Left lobe of liver (tissue), 2 donors: Measurements from ENCODE around the gene NKAIN2. TPM values are rescaled to one million over a fixed set of nuclear protein-coding genes. Genes with fewer than 3 reads are reported as not detected.
"Not testable (repeated sequence)": the region's sequence is repeated elsewhere in the genome, so short reads cannot be mapped to it uniquely, and the experiment has no call there.

Source experiments
- ATAC-seq: fragments of 200-7000 bp; cut with Tn5 transposase; one replicate; pipeline ENCODE4 v1.9.1; 2020; ENCODE audit warnings: mild to moderate bottlenecking, moderate library complexity
- DNase-seq: peaks from one replicate; pipeline ENCODE4 v3.0.0-alpha.2; 2020; ENCODE audit warnings: low spot score
- total RNA-seq: library from RNA; stranded (reverse); gene quantifications from one replicate; pipeline ENCODE4 v1.2.1, GENCODE V29; 2021
- donor health status: DM: no; HTN: no; CAD: no; lungs with moderate emphysema.
- donor health status: DM: no; HTN: yes; CAD: no.

NKAIN2 gene
- total RNA-seq, 1 donor from 2014 or later: not detected

DNA sequence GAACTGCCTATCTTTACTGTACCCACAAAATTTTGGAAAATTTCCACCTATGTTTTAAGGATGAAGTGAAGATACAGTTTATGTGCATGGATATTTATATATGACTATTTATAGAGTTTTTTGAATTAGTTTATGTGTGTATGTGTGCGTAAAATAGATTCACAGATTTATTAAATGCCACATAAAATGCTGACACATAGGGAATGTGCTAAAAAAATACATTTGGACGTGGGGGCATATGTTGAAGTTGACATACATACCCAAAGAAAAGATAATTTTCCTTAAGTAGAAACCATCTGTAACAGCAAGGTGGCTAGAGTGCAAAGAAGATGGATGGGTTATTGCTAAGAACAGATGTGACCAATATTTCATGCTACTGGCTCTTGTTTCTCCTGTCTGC is 856.5 kb downstream of the NKAIN2 start:
- no peak for ATAC-seq
- DNase-seq: no peak

DNA sequence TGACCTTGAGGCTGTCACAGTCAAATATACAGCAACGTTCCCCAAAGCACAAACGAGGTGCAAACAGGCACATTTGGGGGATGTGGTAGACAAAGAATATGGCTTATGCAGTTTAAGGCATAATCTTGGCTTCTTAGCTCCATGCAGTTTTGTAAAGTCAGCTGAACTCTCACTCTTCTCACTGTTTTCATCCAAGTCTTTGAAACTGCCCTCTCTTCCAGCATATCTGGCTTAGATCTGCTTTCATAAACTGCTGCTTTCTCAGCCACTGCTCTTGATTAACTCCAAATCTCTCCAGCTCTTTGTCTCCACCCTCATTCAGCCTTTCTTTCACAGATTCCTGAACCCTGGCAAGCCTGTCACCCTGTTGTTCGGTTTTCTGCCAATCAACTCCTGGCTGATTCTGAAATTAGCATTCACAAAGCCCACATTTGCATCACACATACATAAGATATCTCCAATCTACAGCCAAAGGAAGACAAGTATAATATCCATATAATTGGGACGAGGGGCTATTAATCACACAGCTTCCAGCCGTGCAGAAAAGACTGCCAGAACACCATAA is 857.5 kb downstream of the NKAIN2 start:
- no peak for DNase-seq

GRCh38 chr6:124668028-124668427 is 864.4 kb downstream of the NKAIN2 start:
- ATAC-seq (no peak), DNase-seq (no peak)

More for the DNA sequence above, 857.5 kb downstream of the NKAIN2 start:
- ATAC-seq: no peak

DNA sequence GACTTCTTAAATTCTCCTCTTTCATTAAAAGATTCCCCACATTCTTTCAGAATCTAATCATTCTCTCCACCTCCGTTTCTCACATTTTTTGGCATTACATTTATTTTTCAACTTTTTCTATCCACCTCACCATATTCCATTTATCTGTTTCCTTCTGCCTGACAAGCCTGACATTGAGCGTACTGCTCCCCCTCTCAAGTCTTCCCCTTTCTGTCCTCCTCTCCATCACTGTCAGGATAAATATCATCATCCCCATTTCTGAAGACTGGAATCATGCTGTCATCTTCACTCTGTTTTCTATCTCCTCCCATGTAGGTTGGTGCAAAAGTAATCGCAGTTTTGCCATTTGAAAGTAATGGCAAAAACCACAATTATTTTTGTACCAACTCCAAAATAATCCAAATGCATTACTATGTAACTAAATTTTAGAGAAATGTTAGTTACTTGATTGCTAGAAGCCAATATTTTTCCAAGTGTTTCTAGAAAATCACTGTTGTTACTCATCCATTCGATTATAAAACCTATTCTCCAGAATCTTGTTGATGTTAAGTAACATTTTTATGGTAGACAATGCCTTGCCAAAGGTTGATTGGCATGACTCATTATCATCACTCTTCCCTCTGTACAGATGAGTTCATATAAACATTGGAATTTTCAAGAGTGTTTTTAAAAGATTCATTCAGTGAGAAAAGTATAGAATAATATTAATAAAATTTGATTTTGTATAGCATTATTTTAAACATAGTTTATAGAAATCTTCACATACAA is 866.2 kb downstream of the NKAIN2 start:
- DNase-seq: no peak
- ATAC-seq: no peak

DNA sequence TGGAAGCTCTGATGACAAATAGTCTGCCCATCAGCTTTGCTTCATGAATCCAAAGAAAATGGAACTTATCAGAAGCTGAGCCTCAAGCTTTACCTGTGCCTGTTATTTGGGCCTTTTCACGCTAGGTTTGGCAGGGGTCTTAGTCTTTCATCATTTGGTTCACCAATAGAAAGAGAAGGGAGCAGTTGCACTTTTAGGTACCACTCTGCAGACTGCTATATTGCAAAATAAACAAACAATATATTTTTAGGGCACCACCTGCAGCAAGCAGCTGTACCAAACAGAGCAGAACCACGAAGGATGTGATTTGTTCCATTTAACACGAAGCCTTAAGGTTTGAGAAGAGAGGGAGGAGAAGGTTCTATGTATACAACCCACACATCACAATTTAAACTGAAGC is 867.1 kb downstream of the NKAIN2 start:
- DNase-seq: no peak
- no peak for ATAC-seq

DNA sequence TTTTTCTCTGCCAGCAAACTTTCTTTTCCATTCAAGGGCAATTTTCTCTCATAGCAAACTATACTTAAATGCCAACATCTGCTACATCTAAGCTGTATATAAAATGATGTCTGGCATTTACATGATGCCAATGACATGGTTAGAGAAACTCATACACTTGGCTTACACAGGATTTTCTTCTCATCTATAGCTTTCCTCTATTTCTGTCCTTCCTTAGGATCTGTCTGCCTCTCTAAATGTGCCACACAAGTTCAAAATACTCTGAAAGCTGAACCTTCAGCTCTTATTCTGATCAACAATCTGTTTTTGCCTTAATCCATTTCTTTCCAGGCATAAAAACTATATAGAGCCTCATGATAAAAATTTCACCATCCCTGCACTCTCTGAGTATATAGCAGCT is 867.7 kb downstream of the NKAIN2 start:
- ATAC-seq: no peak

GRCh38 chr6:124674042-124674441 is 870.4 kb downstream of the NKAIN2 start:
- DNase-seq (no peak), ATAC-seq (no peak)

More for the DNA sequence above, 867.7 kb downstream of the NKAIN2 start:
- no peak for DNase-seq

DNA sequence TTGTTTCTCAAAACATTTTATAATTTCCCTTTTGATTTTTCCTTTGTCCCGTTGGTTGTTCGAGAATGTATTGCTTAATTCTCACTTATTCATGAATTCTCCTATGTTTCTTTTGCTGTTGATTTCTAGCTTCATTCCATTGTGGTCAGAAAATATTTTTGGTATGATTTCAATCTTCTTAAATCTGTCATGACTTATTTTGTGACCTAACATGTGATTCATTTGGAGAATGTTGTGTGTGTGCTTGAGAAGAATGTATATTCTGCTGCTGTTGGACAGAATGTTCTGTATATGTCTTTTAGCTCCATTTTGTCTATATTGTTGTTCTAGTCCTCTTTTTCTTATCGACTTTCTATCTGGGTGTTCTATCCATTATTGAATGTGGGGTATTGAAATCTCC is 872.4 kb downstream of the NKAIN2 start:
- no peak for ATAC-seq
- no peak for DNase-seq

- no peak for DNase-seq
- ATAC-seq: no peak
Observed at GRCh38 chr6:124677874-124678273, 874.2 kb downstream of the NKAIN2 start.

DNA sequence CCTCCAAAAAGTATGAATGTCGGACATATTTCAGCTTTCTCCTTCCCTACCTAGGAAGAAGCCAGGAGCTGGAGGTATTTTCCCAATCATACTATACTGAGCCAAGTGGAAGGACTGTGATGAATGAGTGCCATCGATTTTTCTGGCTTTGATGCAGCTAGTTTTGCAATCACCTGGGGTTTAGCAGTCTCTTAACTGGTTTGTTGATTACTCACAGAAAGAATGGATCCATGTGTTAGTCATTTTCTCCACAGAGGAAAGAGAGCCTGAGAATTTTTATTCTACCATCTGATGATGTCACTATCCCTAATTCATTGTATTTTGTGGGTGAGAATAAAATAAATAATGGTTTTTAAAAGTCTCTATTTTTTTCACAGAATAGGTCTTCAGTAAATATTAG is 875.7 kb downstream of the NKAIN2 start:
- DNase-seq (no peak), ATAC-seq (no peak)

DNA sequence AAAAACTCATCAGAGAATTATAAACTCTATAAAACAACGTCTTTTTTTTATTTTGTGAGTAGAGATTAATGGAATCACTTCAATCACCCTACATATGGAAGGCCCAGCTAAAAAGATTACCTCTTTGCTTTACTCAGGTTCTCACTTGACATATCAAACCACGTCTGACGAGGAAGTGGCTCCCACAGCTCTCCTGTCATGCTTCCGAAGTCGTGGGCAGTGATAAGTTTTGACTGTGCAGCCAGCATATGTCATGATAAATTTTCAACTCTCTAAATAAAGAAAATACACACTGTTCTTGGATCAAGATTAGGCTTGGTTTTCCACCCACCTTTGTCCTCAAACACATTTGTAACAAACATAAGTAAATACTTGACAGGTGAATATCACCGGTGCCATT is 879.1 kb downstream of the NKAIN2 start:
- ATAC-seq (no peak), DNase-seq (no peak)

- DNase-seq (no peak), ATAC-seq (no peak)
Observed at GRCh38 chr6:124683507-124683906, 879.8 kb downstream of the NKAIN2 start.

- no peak for DNase-seq
- ATAC-seq: no peak
Observed at GRCh38 chr6:124684621-124685020, 881.0 kb downstream of the NKAIN2 start.

DNA sequence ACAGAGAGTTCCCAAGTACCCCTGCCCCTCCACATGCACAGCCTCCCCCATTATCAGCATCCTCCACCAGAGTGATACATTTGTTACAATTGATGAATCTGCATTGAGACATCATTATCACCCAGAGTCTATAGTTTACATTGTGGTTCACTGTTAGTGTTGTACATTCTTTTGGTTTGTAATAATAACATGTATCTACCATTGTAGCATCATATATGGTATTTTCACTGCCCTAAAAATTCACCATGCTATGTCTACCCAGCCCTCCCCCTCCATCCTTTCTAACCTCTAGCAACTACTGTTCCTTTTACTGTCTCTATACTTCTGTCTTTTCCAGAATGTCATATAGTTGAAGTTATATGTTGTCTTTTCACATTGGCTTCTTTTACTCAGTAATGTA is 884.7 kb downstream of the NKAIN2 start:
- no peak for ATAC-seq
- DNase-seq: no peak

DNA sequence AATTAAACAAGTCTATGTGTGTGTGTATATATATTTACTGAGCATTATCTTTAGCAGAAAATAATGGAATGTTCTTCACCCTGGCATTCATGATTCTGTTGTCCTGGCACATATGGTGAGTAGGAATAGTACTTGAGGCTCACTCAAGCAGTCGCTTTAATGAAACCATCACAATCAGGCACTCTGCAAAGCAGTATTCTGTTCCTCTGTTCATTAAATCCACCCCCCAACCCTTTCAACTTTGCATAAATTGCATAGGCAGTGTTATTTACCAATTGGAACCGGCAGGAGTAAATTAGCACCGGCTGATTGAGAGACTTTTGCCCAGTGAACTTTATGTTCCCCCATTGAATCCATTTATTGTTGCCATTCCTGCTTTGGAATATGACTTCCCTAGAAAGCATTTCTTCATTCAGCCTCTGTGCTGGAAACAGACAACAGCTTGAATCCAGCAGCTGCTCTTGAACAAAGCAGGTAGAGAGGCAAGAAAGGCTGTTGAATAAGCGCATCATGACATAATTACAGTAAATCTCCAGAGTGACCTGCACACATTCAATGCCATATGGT is 890.6 kb downstream of the NKAIN2 start:
- ATAC-seq (no peak), DNase-seq (no peak)

DNA sequence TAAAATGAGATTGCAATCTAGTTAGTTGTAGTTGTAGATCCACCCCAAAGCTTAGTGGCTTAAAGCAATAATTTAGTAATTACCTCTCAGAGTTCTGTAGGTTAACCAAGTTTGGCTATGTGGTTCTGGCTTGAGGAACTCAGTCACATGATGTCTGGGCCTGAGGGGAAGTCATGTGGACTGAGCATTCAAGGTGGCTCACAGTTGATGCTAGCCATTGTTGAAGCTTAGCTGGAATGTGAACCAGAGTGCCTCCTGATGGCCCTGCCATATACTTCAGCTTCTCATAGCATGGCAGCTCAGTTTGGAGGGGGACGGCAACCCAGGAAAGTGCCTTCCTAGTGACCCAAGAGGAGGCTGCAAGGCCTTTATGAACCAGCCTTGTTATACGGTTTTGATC is 895.4 kb downstream of the NKAIN2 start:
- DNase-seq (no peak), ATAC-seq (no peak)

GRCh38 chr6:124703541-124703940 is 899.9 kb downstream of the NKAIN2 start:
- DNase-seq: no peak
- no peak for ATAC-seq

GRCh38 chr6:124712532-124712931 is 908.9 kb downstream of the NKAIN2 start:
- not testable (repeated sequence) for ATAC-seq

DNA sequence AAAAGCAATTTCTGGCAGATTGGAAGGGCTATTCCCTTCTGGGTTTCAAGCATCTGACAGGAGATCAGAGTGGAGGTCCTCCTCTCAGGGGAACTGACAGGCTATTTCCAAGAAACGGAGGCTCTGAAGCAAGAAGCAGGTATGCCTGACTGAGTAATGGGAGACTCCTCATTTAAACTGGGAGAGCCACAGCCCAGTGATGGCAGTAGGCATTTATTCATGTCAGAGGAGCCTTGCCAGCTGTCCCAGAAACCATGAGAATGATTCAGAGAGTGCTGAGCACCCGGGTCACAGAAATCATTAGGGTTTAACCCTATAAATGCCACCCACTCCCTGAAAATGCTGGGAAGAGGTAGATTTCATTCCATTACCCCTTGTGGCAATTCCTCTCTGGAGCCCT is 911.1 kb downstream of the NKAIN2 start:
- ATAC-seq: no peak
- DNase-seq: no peak

More at GRCh38 chr6:124712532-124712931, 908.9 kb downstream of the NKAIN2 start:
- DNase-seq: not testable (repeated sequence)

DNA sequence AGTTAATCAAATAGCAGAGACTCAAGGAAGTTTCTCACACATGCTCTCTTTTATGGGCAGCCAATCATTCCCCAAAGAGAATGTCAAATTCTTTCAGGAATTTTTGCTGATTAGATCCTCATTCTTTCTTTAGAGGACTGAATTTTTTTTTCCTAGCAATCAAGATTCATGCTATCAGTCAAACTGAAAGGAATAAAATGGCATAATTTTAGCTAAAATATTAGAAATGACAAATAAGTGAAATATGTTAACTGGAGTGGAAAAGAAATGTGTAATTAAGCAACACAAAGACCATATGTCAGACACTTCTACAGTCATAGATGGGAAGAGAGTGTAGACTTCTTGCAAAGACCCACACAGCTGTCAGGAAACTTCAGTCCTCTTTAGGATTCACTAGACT is 916.2 kb downstream of the NKAIN2 start:
- ATAC-seq (no peak), DNase-seq (no peak)

- DNase-seq: no peak
- no peak for ATAC-seq
Observed at GRCh38 chr6:124721331-124721730, 917.7 kb downstream of the NKAIN2 start.

GRCh38 chr6:124722141-124722878 is 918.6 kb downstream of the NKAIN2 start:
- ATAC-seq: no peak
- DNase-seq: no peak
